Suprapubic skin (tissue), 4 donors: ENCODE results near the gene RPS16.

ENCODE experiments used
- EP300 ChIP-seq: sonication (generic); formaldehyde crosslinking; IDR thresholded peaks from one replicate; pipeline ENCODE4 v1.6.1; 2017; ENCODE audit warnings: antibody characterized with exemption
- POLR2AphosphoS5 ChIP-seq, 3 donors: sonication (generic); formaldehyde crosslinking; IDR thresholded peaks; one replicate each; pipeline ENCODE4 v1.6.1; 2017; ENCODE audit warnings: antibody characterized with exemption in 3 of 3
- TF ChIP-seq, protein P1 (sequence below), 2 donors: fragments of 200-600 bp in 1 of 2; fragments of 450-650 bp in 1 of 2; sonication (generic) in 1 of 2; IDR thresholded peaks; one replicate each; pipeline ENCODE4 v1.5.1; 2016 to 2019; ENCODE audit warnings: antibody characterized with exemption in 2 of 2, mild to moderate bottlenecking in 1 of 2, moderate library complexity in 1 of 2

DNA sequence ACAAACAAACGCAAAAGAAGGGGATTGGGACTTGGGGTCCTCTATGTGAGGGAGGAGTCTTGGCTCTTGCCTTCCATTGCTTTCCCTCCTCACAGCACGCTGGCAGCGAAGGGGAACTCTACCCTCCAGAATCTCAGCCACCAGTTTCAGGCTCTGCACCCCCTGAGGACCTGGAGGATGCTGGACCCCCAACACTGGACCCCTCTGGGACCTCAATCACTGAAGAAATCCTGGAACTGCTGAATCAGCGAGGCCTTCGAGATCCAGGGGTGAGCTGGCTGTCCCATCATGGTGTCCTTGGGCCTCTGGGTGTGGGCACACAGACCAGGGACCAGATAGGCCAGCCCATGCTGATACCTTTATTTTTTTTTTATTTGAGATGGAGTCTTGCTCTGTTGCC, 13.7 kb downstream of the RPS16 start:
- no peak for TF ChIP-seq POLR2AphosphoS5 (IDR thresholded peaks at IDR 0.05)
- TF ChIP-seq EP300 = no peak
- TF ChIP-seq, protein P1, sequence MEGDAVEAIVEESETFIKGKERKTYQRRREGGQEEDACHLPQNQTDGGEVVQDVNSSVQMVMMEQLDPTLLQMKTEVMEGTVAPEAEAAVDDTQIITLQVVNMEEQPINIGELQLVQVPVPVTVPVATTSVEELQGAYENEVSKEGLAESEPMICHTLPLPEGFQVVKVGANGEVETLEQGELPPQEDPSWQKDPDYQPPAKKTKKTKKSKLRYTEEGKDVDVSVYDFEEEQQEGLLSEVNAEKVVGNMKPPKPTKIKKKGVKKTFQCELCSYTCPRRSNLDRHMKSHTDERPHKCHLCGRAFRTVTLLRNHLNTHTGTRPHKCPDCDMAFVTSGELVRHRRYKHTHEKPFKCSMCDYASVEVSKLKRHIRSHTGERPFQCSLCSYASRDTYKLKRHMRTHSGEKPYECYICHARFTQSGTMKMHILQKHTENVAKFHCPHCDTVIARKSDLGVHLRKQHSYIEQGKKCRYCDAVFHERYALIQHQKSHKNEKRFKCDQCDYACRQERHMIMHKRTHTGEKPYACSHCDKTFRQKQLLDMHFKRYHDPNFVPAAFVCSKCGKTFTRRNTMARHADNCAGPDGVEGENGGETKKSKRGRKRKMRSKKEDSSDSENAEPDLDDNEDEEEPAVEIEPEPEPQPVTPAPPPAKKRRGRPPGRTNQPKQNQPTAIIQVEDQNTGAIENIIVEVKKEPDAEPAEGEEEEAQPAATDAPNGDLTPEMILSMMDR (IDR thresholded peaks at IDR 0.05) = no peak
